GM12878 (cell line): ENCODE results near the gene PKP2. TPM values are rescaled to one million over a fixed set of nuclear protein-coding genes. Genes with fewer than 3 reads are reported as not detected.

Source experiments
- ATAC-seq: fragments of 200-7000 bp; cut with Tn5 transposase; 3 replicates; pipeline ENCODE4 v1.9.1; 2020; ENCODE audit warnings: mild to moderate bottlenecking, moderate library complexity
- BruUV-seq: library from RNA; stranded (reverse); fragments of 400-500 nt; replicated peaks from 2 replicates; lab custom pipeline; 2021; lab: Mats Ljungman, UMichigan
- CTCF ChIA-PET: fragments of 300-600 bp; sonication (Branson Sonifier 250); formaldehyde crosslinking; extraction: SDS; loops from one replicate; lab custom pipeline; 2021; ENCODE audit warnings: inconsistent platforms; lab: Yijun Ruan, JAX
- POLR2A ChIA-PET: fragments of 350-600 bp; formaldehyde crosslinking; extraction: SDS; loops from one replicate; lab custom pipeline; 2021; ENCODE audit warnings: inconsistent platforms; lab: Charles Lee
- RAD21 ChIA-PET: fragments of 300-600 bp; sonication (Branson Sonifier 250); formaldehyde crosslinking; loops from one replicate; lab custom pipeline; 2023; ENCODE audit warnings: antibody characterized with exemption; ENCODE audit not compliant: unreplicated experiment; lab: Charles Lee
- SMC1A ChIA-PET: fragments of 300-600 bp; sonication (Branson Sonifier 250); formaldehyde crosslinking; loops from one replicate; lab custom pipeline; 2023; ENCODE audit not compliant: unreplicated experiment, uncharacterized antibody; lab: Charles Lee
- DNase-seq: peaks from one replicate; pipeline ENCODE4 v3.0.0-alpha.2; 2011; ENCODE audit warnings: low read depth, low spot score
- FAIRE-seq: peaks from 3 replicates; lab custom pipeline; 2011; peaks lifted over from hg19 to GRCh38; lab: Jason Lieb, UNC
- H2AFZ ChIP-seq: 2 replicates; pipeline ENCODE4 v1.6.0; 2011; ENCODE audit warnings: low read depth, low read length, control low read depth; ENCODE audit not compliant: control insufficient read depth
- H3K27ac ChIP-seq: 2 replicates; pipeline ENCODE4 v1.5.1; 2011; ENCODE audit warnings: control low read depth; ENCODE audit not compliant: control insufficient read depth, insufficient read depth
- H3K27me3 ChIP-seq, 2 experiments: replicated peaks in 1 of 2; 2 replicates each; pipeline versions ENCODE4 v1.6.0 to v1.6.1; 2011; ENCODE audit warnings: low read length in 1 of 2; ENCODE audit not compliant: control insufficient read depth in 2 of 2, insufficient read depth in 2 of 2
- H3K36me3 ChIP-seq, 2 experiments: 2 replicates each; pipeline ENCODE4 v1.5.1; 2011; ENCODE audit warnings: low read length in 1 of 2; ENCODE audit not compliant: control insufficient read depth in 2 of 2, insufficient read depth in 2 of 2
- H3K4me1 ChIP-seq: 2 replicates; pipeline ENCODE4 v1.6.1; 2011; ENCODE audit warnings: mild to moderate bottlenecking, low read length, moderate library complexity, mixed read lengths; ENCODE audit not compliant: control insufficient read depth, insufficient read depth
- H3K4me2 ChIP-seq: 2 replicates; pipeline ENCODE4 v1.6.0; 2011; ENCODE audit warnings: control low read depth; ENCODE audit not compliant: control insufficient read depth, insufficient read depth
- H3K4me3 ChIP-seq: fragments of 200-600 bp; sonication (generic); 2 replicates; pipeline ENCODE4 v1.5.1; 2016
- H3K79me2 ChIP-seq: 2 replicates; pipeline ENCODE4 v1.6.0; 2011; ENCODE audit warnings: low read length; ENCODE audit not compliant: control insufficient read depth, insufficient read depth
- H3K9ac ChIP-seq: 2 replicates; pipeline ENCODE4 v1.8.0; 2011; ENCODE audit warnings: low read length, control low read depth, mixed read lengths; ENCODE audit not compliant: control insufficient read depth, insufficient read depth
- H3K9me3 ChIP-seq: replicated peaks from 3 replicates; pipeline ENCODE4 v1.5.1; 2011; ENCODE audit warnings: mild to moderate bottlenecking, low read length; ENCODE audit not compliant: control insufficient read depth, insufficient read depth
- H4K20me1 ChIP-seq: 2 replicates; pipeline ENCODE4 v1.6.0; 2011; ENCODE audit not compliant: control insufficient read depth, insufficient read depth
- ATF3 ChIP-seq: IDR thresholded peaks from 2 replicates; pipeline ENCODE4 v1.6.1; 2011; ENCODE audit warnings: low read depth, mild to moderate bottlenecking, low read length, moderate library complexity, borderline replicate concordance; ENCODE audit errors: extremely low read depth
- CHD2 ChIP-seq: IDR thresholded peaks from 2 replicates; pipeline ENCODE4 v1.6.1; 2011; ENCODE audit warnings: low read depth, low read length, improper control_type of control experiment, borderline replicate concordance
- E2F4 ChIP-seq: IDR thresholded peaks from 2 replicates; pipeline ENCODE4 v1.6.1; 2012; ENCODE audit warnings: low read depth, low read length, improper control_type of control experiment
- E4F1 ChIP-seq: fragments of 450-650 bp; IDR thresholded peaks from 2 replicates; pipeline ENCODE4 v1.6.1; 2018; ENCODE audit warnings: borderline replicate concordance, mild to moderate bottlenecking; ENCODE audit not compliant: partially characterized antibody
- HDAC2 ChIP-seq: fragments of 200-600 bp; sonication (generic); IDR thresholded peaks from 2 replicates; pipeline ENCODE4 v1.6.1; 2017
- HDGF ChIP-seq: fragments of 450-650 bp; IDR thresholded peaks from 2 replicates; pipeline ENCODE4 v1.6.1; 2016; ENCODE audit warnings: antibody characterized with exemption
- NFYB ChIP-seq: IDR thresholded peaks from 2 replicates; pipeline ENCODE4 v1.6.1; 2011; ENCODE audit warnings: low read depth, mild to moderate bottlenecking, low read length, improper control_type of control experiment, moderate library complexity; ENCODE audit not compliant: insufficient read depth
- NKRF ChIP-seq: fragments of 450-650 bp; conservative IDR thresholded peaks from 2 replicates; pipeline ENCODE4 v1.6.1; 2017; ENCODE audit warnings: mild to moderate bottlenecking, moderate library complexity
- RCOR1 ChIP-seq: conservative IDR thresholded peaks from 2 replicates; pipeline ENCODE4 v1.6.1; 2012; ENCODE audit warnings: low read depth, low read length, improper control_type of control experiment
- RUNX3 ChIP-seq: IDR thresholded peaks from 2 replicates; pipeline ENCODE4 v1.6.1; 2012; ENCODE audit warnings: low read length, inconsistent platforms
- SIN3A ChIP-seq: IDR thresholded peaks from 2 replicates; pipeline ENCODE4 v1.6.1; 2012; ENCODE audit warnings: low read depth, low read length, improper control_type of control experiment
- SMC3 ChIP-seq: IDR thresholded peaks from 2 replicates; pipeline ENCODE4 v1.6.1; 2011; ENCODE audit warnings: low read length, improper control_type of control experiment, borderline replicate concordance
- TARDBP ChIP-seq: IDR thresholded peaks from 2 replicates; pipeline ENCODE4 v1.6.1; 2016; ENCODE audit warnings: borderline replicate concordance
- TCF3 ChIP-seq: IDR thresholded peaks from 2 replicates; pipeline ENCODE4 v1.6.1; 2012; ENCODE audit warnings: low read depth, mild to moderate bottlenecking, low read length, borderline replicate concordance; ENCODE audit not compliant: insufficient read depth
- WGBS: methylation state at CpG from one replicate; pipeline ENCODE4 v1.1.6; 2016; ENCODE audit warnings: low lambda C conversion rate; ENCODE audit not compliant: insufficient replicate concordance, insufficient coverage; ENCODE audit errors: missing lambda C conversion rate; 5-methylcytosine and 5-hydroxymethylcytosine counted together
- in situ Hi-C: fragments of 300-500 bp; cut with MboI; formaldehyde crosslinking; loops from 9 replicates; pipeline ENCODE4 v1.14.3; 2018; ENCODE audit warnings: mixed read lengths
- intact Hi-C: fragments of 100-400 bp; cut with micrococcal nuclease; formaldehyde crosslinking; loops from one replicate; pipeline ENCODE4 v1.14.2; 2022; ENCODE audit not compliant: unreplicated experiment
- polyA plus RNA-seq, 11 experiments: library from polyadenylated mRNA; depleted of rRNA in 4 of 11; unstranded in 6 of 11; stranded (reverse) in 5 of 11; fragments of >200 nt; fragmentation: Nextera tagmentation in 4 of 11; fragmentation: Illumina TruSeq in 1 of 11; extraction: Ambion mirVana in 4 of 11; extraction: Trizol in 1 of 11; gene quantifications; 1 replicate in 1 of 11; 2 replicates in 10 of 11; pipeline versions ENCODE4 v1.2.1 to v1.2.3, GENCODE V29; 2011 to 2016; ENCODE audit warnings: inconsistent platforms in 2 of 11, missing spikeins in 2 of 11, low read depth in 1 of 11
- total RNA-seq, 4 experiments: library from RNA; depleted of rRNA in 3 of 4; stranded (reverse); fragments of >200 nt in 3 of 4; fragmentation: Illumina TruSeq in 1 of 4; extraction: Trizol in 1 of 4; gene quantifications; 2 replicates each; pipeline versions ENCODE4 v1.2.1 to v1.2.3, GENCODE V29; 2013 to 2021

PKP2 gene
- total and polyA plus RNA-seq, 10 of the 15 experiments (the other 5 are each of a cell fraction or from before 2014, with no cell fraction given) = 0.02 to 4.1 (median 0.07) TPM; not detected in 4

- in situ Hi-C loops = loop anchor here (5.0 to 25.0 kb wide), 4 partner anchors 156 to 1606 kb away; partner anchors contain the start of gene ALG10
- peak; percentile 98 for FAIRE-seq
- CTCF ChIA-PET = interaction anchor here (0.6 to 5.0 kb wide), 64 partner anchors 11 to 1474 kb away, joined by 3 to 110 read pairs (median 4); partner anchors contain the start of genes ALG10, DNM1L and ETFBKMT
- TF ChIP-seq E2F4 (no peak), TARDBP (no peak), NKRF (no peak), ATF3 (no peak), TCF3 (0 out of 2 replicates have a peak, but pooled peaks have one; percentile 13), NFYB (no peak), CHD2 (no peak), SMC3 (peak; percentile 96), HDGF (no peak), HDAC2 (no peak), E4F1 (no peak), RUNX3 (peak; percentile 75), RCOR1 (no peak), SIN3A (no peak)
These were observed 140.7 kb downstream of the PKP2 start, which contains the start of gene YARS2 for GRCh38 chr12:32755654-32756475. YARS2 (minus strand) TSS chr12:32755897; CDS start chr12:32755874, 23 bp downstream.

More at GRCh38 chr12:32755654-32756475, 140.7 kb downstream of the PKP2 start, which contains the start of gene YARS2:
- Histone ChIP-seq H3K36me3 (peaks cover 0 to 4% of the 10 kb centered on the region in 2 experiments; a peak in 1 of 4 replicates), H3K4me3 (peak within 1 kb of the TSS; percentile 77), H3K79me2 (peaks cover 22% of the 10 kb centered on the region), H3K27ac (peak within 1 kb of the TSS; percentile 89), H4K20me1 (no peaks in the 10 kb centered on the region), H3K4me2 (peak within 1 kb of the TSS; percentile 92), H2AFZ (peak within 1 kb of the TSS; percentile 84), H3K9me3 (no peaks in the 10 kb centered on the region), H3K4me1 (no peaks in the 10 kb centered on the region), H3K27me3 (no peaks in the 10 kb centered on the region), H3K9ac (peak within 1 kb of the TSS; percentile 93)
- SMC1A ChIA-PET = interaction anchor here (0.6 to 4.9 kb wide), 43 partner anchors 11 to 1280 kb away, joined by 3 to 67 read pairs (median 4); partner anchors contain the start of genes ALG10 and DNM1L
- under 1% methylated on average over 39 of the region's 39 CpGs for WGBS
- ATAC-seq = peak; percentile 94
- POLR2A ChIA-PET = interaction anchor here (0.5 to 1.6 kb wide), 8 partner anchors 13 to 1266 kb away, joined by 3 to 21 read pairs (median 4); partner anchors contain the start of genes ALG10 and DNM1L
- intact Hi-C loops = loop anchor here (1.0 to 10.0 kb wide), 5 partner anchors 163 to 1266 kb away; partner anchors contain the start of gene ALG10
- peak; percentile 92 for DNase-seq
- no TSS peak for BruUV-seq
- RAD21 ChIA-PET = interaction anchor here (0.6 to 4.8 kb wide), 40 partner anchors 12 to 1279 kb away, joined by 3 to 82 read pairs (median 5); partner anchors contain the start of genes ALG10, DNM1L and ETFBKMT
